Kidney (tissue), 14 donors: ENCODE data around the gene ABCB10. TPM values are rescaled to one million over a fixed set of nuclear protein-coding genes. Genes with fewer than 3 reads are reported as not detected.
"Not testable (repeated sequence)": the region's sequence is repeated elsewhere in the genome, so short reads cannot be mapped to it uniquely, and the experiment has no call there.

Experiments
- DNase-seq, 5 donors: peaks; one replicate each; pipeline ENCODE4 v3.0.0-alpha.2; 2013 to 2020
- FAIRE-seq: peaks from 2 replicates; lab custom pipeline; 2012; peaks lifted over from hg19 to GRCh38; lab: Jason Lieb, UNC
- H3K27ac ChIP-seq, 2 donors: one replicate each; pipeline ENCODE4 v1.7.0; 2013; ENCODE audit warnings: low read depth in 2 of 2, low read length in 2 of 2, inconsistent platforms in 1 of 2
- H3K27me3 ChIP-seq: one replicate; pipeline ENCODE4 v1.7.1; 2013; ENCODE audit warnings: low read length, inconsistent platforms; ENCODE audit not compliant: control insufficient read depth, insufficient read depth
- H3K36me3 ChIP-seq, 3 donors: one replicate each; pipeline versions ENCODE4 v1.7.0 to v1.7.1; 2013; ENCODE audit warnings: low read length in 3 of 3, control low read depth in 1 of 3, inconsistent platforms in 1 of 3; ENCODE audit not compliant: insufficient read depth in 3 of 3, control insufficient read depth in 2 of 3
- H3K4me1 ChIP-seq, 3 donors: one replicate each; pipeline versions ENCODE4 v1.7.0 to v1.7.1; 2013; ENCODE audit warnings: low read length in 3 of 3, inconsistent platforms in 1 of 3, low read depth in 1 of 3; ENCODE audit not compliant: control insufficient read depth in 2 of 3, insufficient read depth in 2 of 3
- H3K4me3 ChIP-seq, 3 donors: one replicate each; pipeline versions ENCODE4 v1.7.0 to v1.8.1; 2013; ENCODE audit warnings: low read length in 3 of 3, control low read depth in 1 of 3, inconsistent platforms in 1 of 3
- H3K9ac ChIP-seq, 3 donors: one replicate each; pipeline versions ENCODE4 v1.7.0 to v1.7.1; 2013; ENCODE audit warnings: low read length in 3 of 3, control low read depth in 1 of 3, inconsistent platforms in 1 of 3
- H3K9me3 ChIP-seq, 3 donors: one replicate each; pipeline versions ENCODE4 v1.7.0 to v1.7.1; 2013; ENCODE audit warnings: low read length in 3 of 3, control low read depth in 1 of 3, inconsistent platforms in 1 of 3; ENCODE audit not compliant: control insufficient read depth in 2 of 3, insufficient read depth in 1 of 3
- intact Hi-C: fragments of 100-400 bp; cut with DNase I; formaldehyde crosslinking; loops from one replicate; pipeline ENCODE4 v1.11.1; 2022
- polyA plus RNA-seq: library from polyadenylated mRNA; stranded (reverse); fragments of 350-450 nt; fragmentation: Illumina TruSeq; extraction: RNeasy Lipid Tissue Mini Kit (QIAGEN cat#74804); gene quantifications from one replicate; pipeline ENCODE4 v1.2.3, GENCODE V29; 2014; ENCODE audit warnings: low read depth, low replicate concordance; ENCODE audit not compliant: insufficient read depth
- total RNA-seq: library from RNA; stranded (reverse); fragmentation: NEBNext Ultra II Directional; extraction: Animal tissue kit (Norgen Biotek cat#: 25700); gene quantifications from one replicate; pipeline ENCODE4 v1.2.1, GENCODE V29; 2021
- TF ChIP-seq, protein P1 (sequence below): IDR thresholded peaks from 3 replicates; pipeline ENCODE4 v1.5.1; 2012; ENCODE audit warnings: mild to moderate bottlenecking, moderate library complexity, borderline replicate concordance; ENCODE audit not compliant: insufficient read depth; ENCODE audit errors: extremely low read depth
- donor health status: control.
- donor health status: control.
- donor health status: control.
- donor health status: control.
- donor health status: control.
- donor health status: DM: yes; HTN: yes; CAD: no.
- donor health status: Normal renal cell carcinoma (clear cell type).

ABCB10 gene
- total and polyA plus RNA-seq, 2 donors from 2014 or later = 4.5 to 15.4 TPM

DNA sequence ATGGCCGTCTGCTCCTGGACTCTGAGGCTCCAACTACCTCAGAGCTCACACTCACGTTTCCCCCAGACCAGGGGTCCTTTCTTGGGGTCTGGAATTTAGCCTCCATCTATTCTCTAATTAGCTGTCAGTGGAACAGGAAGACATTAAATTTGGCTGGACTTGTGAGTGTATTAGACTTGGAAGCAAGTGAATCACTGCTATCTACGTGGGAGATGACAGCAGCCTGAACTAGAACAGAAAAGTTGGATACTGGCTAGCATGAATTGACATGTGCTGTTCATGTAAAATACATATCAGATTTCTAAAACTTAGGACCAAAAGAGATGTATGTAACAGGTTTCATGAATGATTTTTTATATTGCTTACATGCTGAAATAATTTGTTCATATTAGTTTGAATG lies 39.4 kb upstream of the ABCB10 start:
- H3K27ac ChIP-seq = no peak overlapping the region
- no peaks in the 10 kb centered on the region for H3K27me3 ChIP-seq
- DNase-seq (no peak), FAIRE-seq (no peak)
- no peaks in the 10 kb centered on the region for H3K9me3 ChIP-seq
- no peaks in the 10 kb centered on the region for H3K4me1 ChIP-seq
- intact Hi-C loops = no loop called here
- H3K4me3 ChIP-seq = no peak overlapping the region
- TF ChIP-seq, protein P1, sequence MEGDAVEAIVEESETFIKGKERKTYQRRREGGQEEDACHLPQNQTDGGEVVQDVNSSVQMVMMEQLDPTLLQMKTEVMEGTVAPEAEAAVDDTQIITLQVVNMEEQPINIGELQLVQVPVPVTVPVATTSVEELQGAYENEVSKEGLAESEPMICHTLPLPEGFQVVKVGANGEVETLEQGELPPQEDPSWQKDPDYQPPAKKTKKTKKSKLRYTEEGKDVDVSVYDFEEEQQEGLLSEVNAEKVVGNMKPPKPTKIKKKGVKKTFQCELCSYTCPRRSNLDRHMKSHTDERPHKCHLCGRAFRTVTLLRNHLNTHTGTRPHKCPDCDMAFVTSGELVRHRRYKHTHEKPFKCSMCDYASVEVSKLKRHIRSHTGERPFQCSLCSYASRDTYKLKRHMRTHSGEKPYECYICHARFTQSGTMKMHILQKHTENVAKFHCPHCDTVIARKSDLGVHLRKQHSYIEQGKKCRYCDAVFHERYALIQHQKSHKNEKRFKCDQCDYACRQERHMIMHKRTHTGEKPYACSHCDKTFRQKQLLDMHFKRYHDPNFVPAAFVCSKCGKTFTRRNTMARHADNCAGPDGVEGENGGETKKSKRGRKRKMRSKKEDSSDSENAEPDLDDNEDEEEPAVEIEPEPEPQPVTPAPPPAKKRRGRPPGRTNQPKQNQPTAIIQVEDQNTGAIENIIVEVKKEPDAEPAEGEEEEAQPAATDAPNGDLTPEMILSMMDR = no peak
- H3K36me3 ChIP-seq = peaks cover 3 to 28% (median 20%) of the 10 kb centered on the region in 3 donors
- H3K9ac ChIP-seq = no peak overlapping the region

DNA sequence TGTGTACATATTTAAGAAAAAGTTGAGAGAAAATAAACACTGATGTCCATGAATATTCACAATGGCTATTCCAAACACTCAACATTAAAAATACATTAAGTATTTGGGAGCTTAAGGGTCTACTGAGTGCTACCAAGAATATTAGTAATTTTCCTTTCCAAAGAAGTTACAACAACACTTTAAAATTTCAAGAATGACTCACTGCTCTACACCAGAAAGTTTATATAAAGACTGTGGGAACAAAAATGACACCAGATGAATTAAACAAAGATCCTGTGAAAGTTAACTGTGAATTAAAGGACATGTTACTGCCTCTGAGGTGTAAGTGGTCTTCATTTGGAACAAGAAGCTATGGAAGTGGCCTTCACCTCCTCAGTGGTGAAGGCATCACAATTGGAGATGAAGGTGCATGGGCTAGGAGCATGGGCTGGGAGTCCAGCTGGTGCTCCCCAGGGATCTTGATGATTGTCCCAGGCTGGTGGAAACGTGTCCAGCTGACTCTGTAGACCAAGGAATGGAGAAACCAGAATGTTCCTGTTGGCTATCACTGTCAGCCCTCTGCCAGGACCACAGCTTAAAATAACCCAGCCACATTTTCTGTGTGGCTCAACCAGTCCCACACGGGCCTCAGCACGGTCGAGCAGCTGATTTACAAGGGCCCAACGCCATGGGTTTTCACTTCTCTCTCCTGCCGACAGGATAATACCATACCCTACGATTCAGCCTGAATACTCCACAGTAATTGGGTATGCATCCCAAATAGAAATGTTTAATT lies 38.6 kb upstream of the ABCB10 start:
- FAIRE-seq = no peak
- H3K27ac ChIP-seq = no peak overlapping the region
- no peaks in the 10 kb centered on the region for H3K9me3 ChIP-seq
- H3K4me1 ChIP-seq = no peaks in the 10 kb centered on the region
- DNase-seq = no peak
- H3K27me3 ChIP-seq = no peaks in the 10 kb centered on the region
- H3K9ac ChIP-seq = no peak overlapping the region
- H3K4me3 ChIP-seq = no peak overlapping the region
- TF ChIP-seq, protein P1 = no peak
- H3K36me3 ChIP-seq = peaks cover 3 to 20% (median 16%) of the 10 kb centered on the region in 3 donors
- intact Hi-C loops = no loop called here

DNA sequence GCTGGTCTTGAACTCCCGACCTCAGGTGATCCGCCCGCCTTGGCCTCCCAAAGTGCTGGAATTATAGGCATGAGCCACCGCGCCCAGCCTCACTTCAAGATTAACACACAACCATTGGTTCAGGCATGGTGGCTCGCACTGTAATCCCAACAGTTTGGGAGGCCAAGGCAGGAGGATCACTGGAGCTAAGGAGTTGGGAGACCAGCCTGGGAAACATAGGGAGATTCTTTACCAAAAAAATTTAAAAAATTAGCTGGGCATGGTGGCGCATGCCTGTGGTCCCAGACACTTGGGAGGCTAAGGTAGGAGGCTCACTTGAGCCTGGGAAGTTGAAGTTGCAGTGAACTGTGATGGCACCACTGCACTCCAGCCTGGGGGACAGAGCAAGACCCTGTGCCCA lies 37.4 kb upstream of the ABCB10 start:
- DNase-seq, H3K4me1 ChIP-seq, H3K4me3 ChIP-seq, H3K9me3 ChIP-seq, H3K27me3 ChIP-seq, H3K9ac ChIP-seq, H3K27ac ChIP-seq, intact Hi-C loops, FAIRE-seq: not testable (repeated sequence)
- H3K36me3 ChIP-seq = peaks cover 0 to 19% (median 12%) of the 10 kb centered on the region in 3 donors

DNA sequence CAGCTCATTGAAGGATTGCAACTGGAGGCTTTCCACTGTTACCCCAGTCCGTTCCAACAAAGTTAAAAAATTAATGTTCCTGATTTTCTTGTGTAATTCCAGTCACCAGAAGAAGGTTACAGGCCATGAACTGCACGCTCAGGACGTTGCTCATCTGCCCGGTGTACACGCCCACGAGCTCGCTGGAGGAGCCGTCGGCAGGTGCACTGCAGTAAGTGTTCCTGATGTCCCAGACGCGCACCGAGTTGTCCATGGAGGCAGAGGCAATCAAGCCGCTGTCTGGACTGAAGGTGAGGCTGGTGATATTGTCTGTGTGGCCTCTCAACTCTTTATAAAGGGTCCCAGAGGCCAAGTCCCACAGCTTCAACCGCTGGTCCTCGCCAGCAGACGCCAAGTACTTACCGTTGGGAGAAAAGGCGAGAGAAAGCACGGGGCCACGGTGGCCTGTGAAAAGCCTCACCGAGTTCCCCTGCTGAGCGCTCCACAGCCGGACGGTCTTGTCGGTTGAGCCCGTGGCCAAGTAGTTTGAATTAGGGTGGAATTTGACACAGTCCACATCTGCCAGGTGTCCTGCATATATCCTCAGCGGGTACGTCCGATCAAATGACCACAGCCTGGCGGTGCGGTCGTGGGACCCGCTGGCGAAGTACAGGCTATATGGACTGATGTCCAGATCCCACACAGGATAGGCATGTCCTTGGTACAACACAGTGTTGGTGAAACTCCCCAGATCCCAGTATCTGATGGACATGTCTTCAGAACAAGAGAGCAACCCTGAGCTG lies 35.9 kb upstream of the ABCB10 start:
- no peak overlapping the region for H3K27ac ChIP-seq
- TF ChIP-seq, protein P1 = no peak
- DNase-seq (no peak), FAIRE-seq (no peak)
- peaks cover 0 to 13% (median 9%) of the 10 kb centered on the region in 3 donors for H3K36me3 ChIP-seq
- intact Hi-C loops = no loop called here
- no peaks in the 10 kb centered on the region for H3K27me3 ChIP-seq
- no peaks in the 10 kb centered on the region for H3K4me1 ChIP-seq
- no peak overlapping the region for H3K4me3 ChIP-seq
- H3K9me3 ChIP-seq = no peaks in the 10 kb centered on the region
- no peak overlapping the region for H3K9ac ChIP-seq
